GM23248 (cell line): ENCODE results near the gene FAM204A.

Experiments used
- EZH2 ChIP-seq: fragments of 200-600 bp; sonication (generic); IDR thresholded peaks from 2 replicates; pipeline ENCODE4 v1.6.1; 2018; ENCODE audit warnings: antibody characterized with exemption, mild to moderate bottlenecking; ENCODE audit not compliant: insufficient read depth, poor library complexity, severe bottlenecking
- EZH2phosphoT487 ChIP-seq: fragments of 200-600 bp; sonication (generic); IDR thresholded peaks from 2 replicates; pipeline ENCODE4 v1.6.1; 2018; ENCODE audit warnings: antibody characterized with exemption, moderate library complexity, mild to moderate bottlenecking, low read depth; ENCODE audit not compliant: insufficient read depth

GRCh38 chr10:118357841-118358240 is 15.7 kb upstream of the FAM204A start:
- no peak for TF ChIP-seq EZH2
- no peak for TF ChIP-seq EZH2phosphoT487
